NCI-H345 (cell line): Measurements from ENCODE around the gene GMPR.
A peak's percentile ranks its signal among the peaks of the same experiment; 100 is the strongest.
"Not testable (repeated sequence)": the region's sequence is repeated elsewhere in the genome, so short reads cannot be mapped to it uniquely, and the experiment has no call there.

ENCODE experiments used
- DNase-seq: peaks from one replicate; lab custom pipeline; 2025; lab: John Stamatoyannopoulos, UW

The GMPR gene

GRCh38 chr6:16225062-16225731 lies 13.2 kb upstream of the GMPR start:
- not testable (repeated sequence) for DNase-seq

- not testable (repeated sequence) for DNase-seq
These were observed 12.0 kb upstream of the GMPR start for GRCh38 chr6:16226117-16227047.

GRCh38 chr6:16227048-16227562 lies 11.3 kb upstream of the GMPR start:
- no peak for DNase-seq

- DNase-seq, result no peak
These were observed 10.8 kb upstream of the GMPR start for GRCh38 chr6:16227605-16228004.

- DNase-seq, result no peak
These were observed 10.3 kb upstream of the GMPR start for GRCh38 chr6:16228043-16228442.

GRCh38 chr6:16228709-16229665 lies 9.4 kb upstream of the GMPR start:
- DNase-seq, result no peak

GRCh38 chr6:16229700-16230099 lies 8.7 kb upstream of the GMPR start:
- DNase-seq, result no peak

- DNase-seq, result no peak
These were observed 7.4 kb upstream of the GMPR start for GRCh38 chr6:16230953-16231352.

GRCh38 chr6:16232086-16232485 lies 6.3 kb upstream of the GMPR start:
- no peak for DNase-seq

- DNase-seq, result no peak
These were observed 2.3 kb upstream of the GMPR start for GRCh38 chr6:16236009-16236501.

GRCh38 chr6:16236631-16237199 lies 1.7 kb upstream of the GMPR start:
- no peak for DNase-seq

GRCh38 chr6:16237242-16237641 lies 1.1 kb upstream of the GMPR start:
- DNase-seq, result no peak

- no peak for DNase-seq
These were observed 793 bp downstream of the GMPR start for GRCh38 chr6:16238963-16239797.

GRCh38 chr6:16239798-16240123 lies 1.4 kb downstream of the GMPR start:
- DNase-seq, result no peak

GRCh38 chr6:16240589-16241320 lies 2.4 kb downstream of the GMPR start:
- DNase-seq, result no peak

GRCh38 chr6:16241321-16241689 lies 2.9 kb downstream of the GMPR start:
- DNase-seq, result no peak

- no peak for DNase-seq
These were observed 4.7 kb downstream of the GMPR start for GRCh38 chr6:16243055-16243454.

GRCh38 chr6:16243664-16244063 lies 5.3 kb downstream of the GMPR start:
- no peak for DNase-seq

- DNase-seq, result no peak
These were observed 6.1 kb downstream of the GMPR start for GRCh38 chr6:16244446-16244845.

- DNase-seq, result peak; percentile 50
These were observed 6.6 kb downstream of the GMPR start for GRCh38 chr6:16244869-16245451.
